Activated CD4-positive, alpha-beta memory T cell treated with anti-CD3 and anti-CD28 coated beads for 36 hours (primary cell): ENCODE results near the gene DHX34. TPM values are rescaled to one million over a fixed set of nuclear protein-coding genes. Genes with fewer than 3 reads are reported as not detected.

ENCODE experiments used
- CTCF ChIA-PET: fragments of 350-600 bp; sonication (Branson Sonifier 250); formaldehyde crosslinking; loops from one replicate; lab custom pipeline; 2021; ENCODE audit warnings: antibody characterized with exemption, inconsistent platforms; lab: Charles Lee
- POLR2A ChIA-PET: fragments of 350-600 bp; sonication (Branson Sonifier 250); formaldehyde crosslinking; loops from one replicate; lab custom pipeline; 2021; ENCODE audit warnings: antibody characterized with exemption; lab: Charles Lee
- DNase-seq: peaks from one replicate; pipeline ENCODE4 v3.0.0-alpha.2; 2020
- H3K27ac Mint-ChIP-seq: one replicate; pipeline ENCODE4 v1.8.0; 2021; ENCODE audit warnings: mixed read lengths
- H3K27me3 Mint-ChIP-seq: one replicate; pipeline ENCODE4 v1.8.0; 2021; ENCODE audit warnings: mixed read lengths
- H3K36me3 Mint-ChIP-seq: one replicate; pipeline ENCODE4 v1.8.0; 2021; ENCODE audit warnings: mixed read lengths
- H3K4me1 Mint-ChIP-seq: one replicate; pipeline ENCODE4 v1.8.0; 2021; ENCODE audit warnings: low read depth, mixed read lengths
- H3K4me3 Mint-ChIP-seq: one replicate; pipeline ENCODE4 v1.8.0; 2021; ENCODE audit warnings: mild to moderate bottlenecking, mixed read lengths
- H3K9me3 Mint-ChIP-seq: one replicate; pipeline ENCODE4 v1.8.0; 2021; ENCODE audit warnings: mixed read lengths
- intact Hi-C: fragments of 100-400 bp; cut with micrococcal nuclease; formaldehyde crosslinking; loops from one replicate; pipeline ENCODE4 v1.15.1; 2023
- total RNA-seq, 2 experiments: library from RNA; stranded (reverse); gene quantifications; one replicate each; pipeline ENCODE4 v1.2.3, GENCODE V29; 2021

DHX34 gene
- total RNA-seq, 2 experiments from 2014 or later: 12.7 to 15.7 TPM

DNA sequence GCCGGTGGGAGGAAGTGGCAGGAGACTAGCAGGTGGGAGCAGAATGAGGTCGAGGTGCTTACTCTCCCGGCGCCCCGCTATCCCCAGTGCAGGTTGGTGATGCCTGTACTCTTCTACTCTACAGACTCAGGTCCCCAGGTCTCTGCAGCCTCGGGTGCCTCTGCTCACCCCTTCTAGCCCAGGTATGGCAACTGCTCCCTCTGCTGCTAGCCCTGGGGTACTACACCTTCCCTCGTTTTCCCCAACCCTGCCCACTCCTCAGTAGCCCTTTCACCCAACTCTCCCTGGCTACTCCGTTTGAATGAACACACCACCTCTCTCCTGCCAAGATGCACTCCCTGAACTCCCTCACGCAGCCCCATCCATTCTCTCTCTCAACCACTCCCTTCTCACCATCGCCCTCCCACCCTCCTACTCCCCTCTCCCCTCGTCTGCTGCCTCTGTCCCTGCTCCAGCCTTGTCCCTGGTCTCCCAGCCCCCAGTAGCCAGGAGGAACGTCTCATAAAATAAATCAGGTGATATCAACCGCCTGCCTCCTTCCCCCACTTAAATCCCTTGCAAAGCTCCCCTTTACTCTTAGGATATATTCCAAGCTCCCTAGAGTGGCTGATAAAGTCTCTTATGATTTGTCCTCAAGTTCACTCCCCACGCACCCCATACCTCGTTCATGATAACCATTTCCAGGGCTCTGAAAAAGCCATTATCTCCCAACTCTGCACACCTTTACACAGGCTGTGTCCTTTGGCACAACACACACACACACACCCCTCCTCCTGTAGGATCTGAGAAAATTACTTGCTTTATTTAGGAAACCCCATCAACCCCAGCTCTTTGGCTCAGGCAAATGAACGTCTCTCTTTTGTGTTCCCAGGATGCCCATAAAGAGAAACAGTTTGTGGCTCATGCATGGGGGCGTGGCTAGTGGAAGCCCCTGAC lies 78.4 kb downstream of the DHX34 start:
- H3K36me3 Mint-ChIP-seq: no peaks in the 10 kb centered on the region
- DNase-seq: peak; percentile 83
- POLR2A ChIA-PET: interaction anchor here (0.8 to 1.0 kb wide), 2 partner anchors 154 to 173 kb away, joined by 3 to 4 read pairs; no protein-coding TSS in a partner anchor
- CTCF ChIA-PET: interaction anchor here (0.8 to 3.0 kb wide), 20 partner anchors 9 to 309 kb away, joined by 3 to 25 read pairs (median 7); partner anchors contain the start of genes DHX34, EHD2, KPTN and NAPA
- no peak overlapping the region for H3K27ac Mint-ChIP-seq
- no peak overlapping the region for H3K4me3 Mint-ChIP-seq
- no peaks in the 10 kb centered on the region for H3K9me3 Mint-ChIP-seq
- intact Hi-C loops: loop anchor here (2.0 kb wide), 1 partner anchor 131 kb away; no protein-coding TSS in a partner anchor
- peaks cover 10% of the 10 kb centered on the region for H3K4me1 Mint-ChIP-seq
- H3K27me3 Mint-ChIP-seq: peaks cover 47% of the 10 kb centered on the region

DNA sequence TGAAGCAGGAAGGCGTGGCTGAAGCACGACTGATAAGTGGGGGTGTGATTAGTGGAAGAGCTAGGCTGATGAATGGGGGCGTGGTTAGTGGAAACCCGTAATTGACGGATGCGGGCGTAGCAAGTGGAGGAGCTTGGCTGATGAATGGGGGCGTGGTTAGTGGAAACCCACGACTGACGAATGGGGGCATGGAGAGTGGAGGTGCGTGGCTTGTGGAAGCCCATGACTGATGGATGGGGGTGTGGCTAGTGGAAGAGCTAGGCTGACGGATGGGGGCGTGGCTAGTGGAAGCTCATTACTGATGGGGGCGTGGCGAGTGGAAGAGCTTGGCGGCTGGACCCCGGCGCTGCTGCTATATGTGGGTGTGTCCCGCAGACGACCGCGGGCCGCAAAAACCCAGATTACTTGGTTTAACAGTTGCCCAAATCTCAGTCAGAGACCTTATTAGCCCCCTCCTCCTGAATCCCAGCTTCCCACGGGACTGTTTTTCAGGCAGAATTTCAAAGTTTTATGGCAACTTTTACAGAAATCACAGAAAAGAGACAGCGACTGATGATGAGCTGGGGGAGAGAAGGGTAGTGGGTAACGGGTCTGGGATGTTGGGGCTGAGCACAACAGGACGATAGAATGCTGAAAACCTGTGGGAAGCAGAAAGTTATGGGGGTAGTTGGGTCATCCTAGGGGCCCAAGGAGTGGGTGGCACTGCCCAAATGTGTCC lies 79.2 kb downstream of the DHX34 start:
- DNase-seq: peak; percentile 92
- POLR2A ChIA-PET: interaction anchor here (0.8 to 1.0 kb wide), 2 partner anchors 154 to 172 kb away, joined by 3 to 4 read pairs; no protein-coding TSS in a partner anchor
- H3K27ac Mint-ChIP-seq: no peak overlapping the region

DNA sequence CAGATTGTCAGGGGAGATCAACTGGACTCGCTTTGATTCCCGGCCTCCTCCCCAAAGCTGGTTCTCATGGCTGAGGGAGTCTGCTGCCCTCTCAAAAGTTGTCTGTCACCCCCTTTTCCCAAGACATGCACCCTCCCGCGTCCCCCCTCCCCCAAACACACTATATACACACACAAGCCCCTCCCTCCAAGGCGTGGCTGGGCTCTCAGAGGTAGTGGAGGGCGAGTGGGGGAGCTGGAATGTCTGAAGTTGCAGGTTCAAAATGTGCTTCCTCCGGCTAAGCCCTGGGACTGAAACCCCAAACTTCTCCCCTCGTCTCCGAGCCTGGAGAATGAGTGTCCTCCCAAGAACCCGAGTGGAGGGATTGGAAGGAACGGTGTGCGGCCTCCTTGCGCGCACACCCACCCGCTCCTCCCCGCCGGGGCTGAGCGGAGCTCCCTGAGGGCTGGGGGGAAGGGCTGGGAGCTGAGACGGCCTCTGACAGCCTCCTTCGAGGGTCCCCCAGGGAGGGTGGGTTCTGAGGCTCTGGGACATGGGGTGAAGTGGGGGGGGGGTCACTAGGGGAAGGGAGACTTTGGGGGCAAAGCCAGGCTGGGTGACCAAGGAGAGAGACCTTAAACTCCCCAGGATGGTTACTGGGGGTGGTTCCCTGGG lies 80.2 kb downstream of the DHX34 start:
- Mint-ChIP-seq H3K36me3 (no peaks in the 10 kb centered on the region), H3K27ac (no peak overlapping the region), H3K27me3 (peaks cover 33% of the 10 kb centered on the region), H3K9me3 (no peaks in the 10 kb centered on the region), H3K4me3 (no peak overlapping the region), H3K4me1 (peaks cover 10% of the 10 kb centered on the region)
- intact Hi-C loops: no loop called here
- DNase-seq: no peak
- POLR2A ChIA-PET: no interaction called here
- CTCF ChIA-PET: interaction anchor here (1.0 to 3.0 kb wide), 13 partner anchors 7 to 284 kb away, joined by 3 to 25 read pairs (median 7); partner anchors contain the start of genes EHD2 and KPTN

More for the DNA sequence above, 79.2 kb downstream of the DHX34 start:
- Mint-ChIP-seq H3K4me3 (no peak overlapping the region), H3K27me3 (peaks cover 40% of the 10 kb centered on the region), H3K36me3 (no peaks in the 10 kb centered on the region), H3K4me1 (peaks cover 10% of the 10 kb centered on the region), H3K9me3 (no peaks in the 10 kb centered on the region)
- CTCF ChIA-PET: interaction anchor here (0.8 to 3.0 kb wide), 21 partner anchors 8 to 308 kb away, joined by 3 to 25 read pairs (median 7); partner anchors contain the start of genes DHX34, EHD2, KPTN and NAPA
- intact Hi-C loops: no loop called here

DNA sequence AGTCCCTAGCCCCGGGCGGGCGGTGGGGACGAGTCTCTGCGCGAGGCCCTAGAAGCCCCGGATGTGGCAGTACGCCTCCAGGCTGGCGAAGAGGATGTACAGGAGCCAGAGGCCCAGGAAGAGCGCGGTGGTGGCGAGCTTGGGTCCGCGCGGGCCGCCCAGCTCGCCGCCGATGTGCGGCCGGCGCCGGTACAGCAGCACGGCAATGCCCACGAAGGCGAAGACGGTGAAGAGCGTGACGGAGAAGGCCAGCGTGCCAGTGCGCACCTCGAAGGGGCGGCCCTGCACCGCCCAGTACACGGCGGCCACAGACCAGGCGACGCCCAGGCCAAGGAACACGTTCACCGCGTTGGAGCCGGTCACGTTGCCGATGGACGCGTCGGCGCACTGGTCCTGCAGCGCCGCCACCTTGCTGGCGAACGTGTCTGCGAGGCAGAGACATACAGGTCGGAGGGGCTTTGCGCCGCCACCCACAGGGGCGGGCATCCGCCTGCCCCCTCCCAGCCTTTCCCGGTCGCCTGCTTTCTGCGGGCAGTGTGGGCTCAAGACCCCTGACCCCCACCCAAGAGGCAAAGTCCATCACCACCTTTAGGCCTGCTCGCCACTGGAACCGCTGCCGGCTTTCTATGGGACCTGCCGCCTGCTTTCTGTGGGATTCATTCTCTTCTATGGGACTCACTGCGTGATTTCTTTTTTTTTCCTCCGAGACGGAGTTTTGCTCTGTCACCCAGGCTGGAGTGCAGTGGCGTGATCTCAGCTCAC lies 81.1 kb downstream of the DHX34 start:
- Mint-ChIP-seq H3K27me3 (peaks cover 30% of the 10 kb centered on the region), H3K4me3 (peak overlapping the region; percentile 23), H3K27ac (no peak overlapping the region), H3K9me3 (no peaks in the 10 kb centered on the region), H3K4me1 (peaks cover 11% of the 10 kb centered on the region), H3K36me3 (no peaks in the 10 kb centered on the region)
- ChIA-PET POLR2A (no interaction called here), CTCF (interaction anchor here (1.0 to 3.0 kb wide), 4 partner anchors 39 to 276 kb away, joined by 4 to 17 read pairs (median 10); partner anchors contain the start of gene KPTN)
- intact Hi-C loops: loop anchor here (10.0 kb wide), 1 partner anchor 175 kb away; the partner anchor contains the start of gene BICRA
- DNase-seq: peak; percentile 59

DNA sequence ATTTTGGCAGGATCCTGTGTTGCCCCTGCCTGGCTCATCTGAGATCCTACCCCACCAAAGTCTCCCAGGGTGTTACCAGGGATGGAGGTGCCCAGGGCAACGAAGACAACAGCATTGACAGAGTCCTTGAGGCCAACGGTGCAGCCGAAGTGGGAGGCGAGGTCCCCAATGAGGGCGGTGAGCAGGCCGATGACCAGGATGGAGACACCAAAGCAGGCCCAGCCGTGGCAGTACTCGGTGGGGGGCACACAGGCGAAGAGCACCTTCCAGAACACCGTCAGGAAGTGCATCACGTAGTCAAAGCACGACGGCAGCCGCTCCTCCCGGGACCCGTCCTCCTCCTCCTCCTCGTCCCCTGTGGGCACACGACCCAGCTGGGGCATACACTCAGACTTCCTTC lies 83.0 kb downstream of the DHX34 start:
- POLR2A ChIA-PET: no interaction called here

More for the DNA sequence above, 83.0 kb downstream of the DHX34 start:
- no peak for DNase-seq
- Mint-ChIP-seq H3K4me3 (no peak overlapping the region), H3K36me3 (no peaks in the 10 kb centered on the region), H3K9me3 (no peaks in the 10 kb centered on the region), H3K27ac (no peak overlapping the region), H3K4me1 (peaks cover 24% of the 10 kb centered on the region), H3K27me3 (peaks cover 27% of the 10 kb centered on the region)
- CTCF ChIA-PET: interaction anchor here (0.7 to 8.0 kb wide), 5 partner anchors 10 to 436 kb away, joined by 3 to 193 read pairs (median 6); partner anchors contain the start of genes EHD2 and KPTN
- intact Hi-C loops: loop anchor here (10.0 kb wide), 1 partner anchor 173 kb away; the partner anchor contains the start of gene BICRA

Other genes starting within 250 kb of the DHX34 start
- gene ZC3H4, start 235.5 kb upstream of the DHX34 start, total RNA-seq: 10 to 100 TPM; 77.1 to 78.6 TPM
- gene SAE1, start 218.5 kb upstream of the DHX34 start, total RNA-seq: 100 to 1,000 TPM; 154 to 157 TPM
- 10 to 100 TPM; 13.8 to 14.6 TPM for gene BBC3, start 118.1 kb upstream of the DHX34 start, total RNA-seq
- gene CCDC9, start 92.8 kb upstream of the DHX34 start, total RNA-seq: 10 to 100 TPM; 32.7 to 39.1 TPM
- gene INAFM1, start 74.4 kb upstream of the DHX34 start, total RNA-seq: 10 to 100 TPM; 12.4 to 13.7 TPM
- under 1 TPM in 1 of 2 experiments, not detected in 1; 0.48 TPM for gene C5AR1, start 39.5 kb upstream of the DHX34 start, total RNA-seq
- gene C5AR2, start 17.1 kb upstream of the DHX34 start, total RNA-seq: under 1 TPM; 0.05 to 0.07 TPM
- under 1 TPM; 0.26 to 0.63 TPM for gene MEIS3, start 70.2 kb downstream of the DHX34 start, total RNA-seq
- under 1 TPM in 1 of 2 experiments, not detected in 1; 0.14 TPM for gene SLC8A2, start 122.6 kb downstream of the DHX34 start, total RNA-seq
- gene KPTN, start 134.9 kb downstream of the DHX34 start, total RNA-seq: 1 to 10 TPM; 7.0 to 9.2 TPM
- gene NAPA, start 165.7 kb downstream of the DHX34 start, total RNA-seq: 10 to 100 TPM; 67.3 to 70.4 TPM
- under 1 TPM; 0.07 to 0.31 TPM for gene ZNF541, start 223.8 kb downstream of the DHX34 start, total RNA-seq